ENCODE results near the gene MYL11. TPM values are rescaled to one million over a fixed set of nuclear protein-coding genes. Genes with fewer than 3 reads are reported as not detected.

MYL11 gene
- total RNA-seq, 1 experiment from 2014 or later: not detected

DNA sequence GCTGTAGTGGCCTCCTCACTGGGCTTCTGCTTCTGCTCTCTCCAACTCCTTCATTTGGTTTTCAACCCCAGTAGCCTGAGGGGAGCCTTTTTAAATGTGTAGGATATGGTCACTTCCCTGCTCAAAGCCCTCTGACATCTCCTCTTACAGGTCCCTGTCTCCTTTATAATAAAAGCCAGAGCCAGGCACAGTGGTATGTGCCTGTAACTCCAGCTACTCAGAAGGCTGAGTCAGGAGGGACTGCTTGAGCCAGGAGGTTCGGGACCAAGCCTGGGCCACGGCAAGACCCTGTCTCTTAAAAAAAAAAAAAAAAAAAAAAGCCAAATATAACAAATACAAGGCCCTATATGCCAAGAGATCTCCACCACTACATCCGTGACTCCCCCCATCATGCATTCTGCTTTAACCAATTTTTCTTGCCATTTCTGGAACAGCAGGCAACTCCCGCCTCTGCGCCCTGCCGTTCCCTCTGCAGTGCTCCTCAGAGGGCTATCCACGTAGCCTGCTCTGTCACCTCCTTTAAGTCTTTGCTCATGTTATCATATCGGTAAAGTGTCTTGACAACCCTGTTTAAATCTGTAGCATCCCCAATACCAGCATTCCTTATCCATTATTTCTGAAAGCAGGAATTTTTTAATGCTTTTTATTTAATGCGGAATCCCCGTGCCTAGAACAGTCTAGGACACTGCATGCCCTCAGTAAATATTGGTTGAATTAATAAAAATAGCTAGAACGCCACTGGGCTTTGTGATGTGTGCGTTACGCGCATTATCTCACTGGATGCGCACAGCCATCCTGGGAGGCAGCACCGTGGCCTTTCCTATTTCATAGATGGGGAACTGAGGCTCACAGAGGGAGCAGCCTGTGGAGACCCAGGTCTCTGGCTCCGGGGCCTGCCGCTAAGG lies 42.3 kb downstream of the MYL11 start (continued):
- no peak for TF ChIP-seq TCF7L2 (IDR thresholded peaks at IDR 0.05; ENCODE audit: borderline replicate concordance, extremely low read depth, insufficient read depth, insufficient read length)

DNA sequence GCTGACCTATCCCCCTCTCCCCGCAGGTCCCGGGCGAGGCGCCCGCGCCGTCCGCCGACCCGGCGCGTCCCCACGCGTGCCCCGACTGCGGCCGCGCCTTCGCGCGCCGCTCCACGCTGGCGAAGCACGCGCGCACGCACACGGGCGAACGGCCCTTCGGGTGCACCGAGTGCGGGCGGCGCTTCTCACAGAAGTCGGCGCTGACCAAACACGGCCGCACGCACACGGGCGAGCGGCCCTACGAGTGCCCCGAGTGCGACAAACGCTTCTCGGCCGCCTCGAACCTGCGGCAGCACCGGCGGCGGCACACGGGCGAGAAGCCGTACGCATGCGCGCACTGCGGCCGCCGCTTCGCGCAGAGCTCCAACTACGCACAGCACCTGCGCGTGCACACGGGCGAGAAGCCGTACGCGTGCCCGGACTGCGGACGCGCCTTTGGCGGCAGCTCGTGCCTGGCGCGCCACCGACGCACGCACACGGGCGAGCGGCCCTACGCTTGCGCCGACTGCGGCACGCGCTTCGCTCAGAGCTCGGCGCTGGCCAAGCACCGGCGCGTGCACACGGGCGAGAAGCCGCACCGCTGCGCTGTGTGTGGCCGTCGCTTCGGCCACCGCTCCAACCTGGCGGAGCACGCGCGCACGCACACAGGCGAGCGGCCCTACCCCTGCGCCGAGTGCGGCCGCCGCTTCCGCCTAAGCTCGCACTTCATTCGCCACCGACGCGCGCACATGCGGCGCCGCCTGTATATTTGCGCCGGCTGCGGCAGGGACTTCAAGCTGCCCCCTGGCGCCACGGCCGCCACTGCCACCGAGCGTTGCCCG lies 43.1 kb downstream of the MYL11 start:
- peak overlapping the region; percentile 79 for H3K4me2 ChIP-seq (ENCODE audit: low read length)
- peak overlapping the region; percentile 26 to 44 for H3K4me3 ChIP-seq (replicated peaks in 1 of 2; ENCODE audit: low read depth in 1 of 2, low read length in 2 of 2)
- peaks cover 10 to 30% of the 10 kb centered on the region in 2 experiments; a peak in 2 of 4 replicates for H3K36me3 ChIP-seq (ENCODE audit: control insufficient read depth in 1 of 2, insufficient read depth in 2 of 2, low read length in 2 of 2)
- no peak overlapping the region for H2AFZ ChIP-seq (ENCODE audit: low read depth, low read length, poor library complexity, severe bottlenecking)
- RAD21 ChIA-PET (ENCODE audit: low non-redundant PET in 1 of 2, low total read pairs in 2 of 2, uncharacterized antibody in 2 of 2, unreplicated experiment in 2 of 2): interaction anchor here (0.6 to 1.4 kb wide), 6 partner anchors 9 to 40 kb away, joined by 3 to 13 read pairs (median 4); partner anchors contain the start of genes DCTPP1 (in 2 of the 2) and ZNF771 (in 1 of the 2)
- no TSS peak for BruUV-seq (replicated peaks)
- POLR2A ChIA-PET: interaction anchor here (0.9 to 2.0 kb wide), 7 partner anchors 8 to 216 kb away, joined by 3 to 15 read pairs (median 5); partner anchors contain the start of genes DCTPP1, ZNF48, ZNF764 and ZNF771
- peak; percentile 91 for ATAC-seq
- peak; percentile 91 for DNase-seq (ENCODE audit: low read depth, low spot score)
- CTCF ChIA-PET: interaction anchor here (0.7 to 4.9 kb wide), 13 partner anchors 9 to 325 kb away, joined by 3 to 52 read pairs (median 4); partner anchors contain the start of genes DCTPP1, TBC1D10B, ZNF48 and ZNF771
- H3K9me3 ChIP-seq (ENCODE audit: control insufficient read depth in 1 of 2, insufficient read depth in 1 of 2, low read depth in 1 of 2, low read length in 2 of 2): no peaks in the 10 kb centered on the region
- intact Hi-C loops (cut with micrococcal nuclease): no loop called here
- H3K27me3 ChIP-seq (ENCODE audit: insufficient read depth, low read length): no peaks in the 10 kb centered on the region
- H3K79me2 ChIP-seq (ENCODE audit: insufficient read depth, low read length): peaks cover 20% of the 10 kb centered on the region
- H3K9me2 ChIP-seq (ENCODE audit: insufficient read depth): no peaks in the 10 kb centered on the region
- H3K4me1 ChIP-seq (ENCODE audit: control insufficient read depth in 1 of 2, insufficient read depth in 2 of 2, low read length in 2 of 2): peaks cover 6 to 39% of the 10 kb centered on the region in 2 experiments; a peak in 3 of 4 replicates
- peak overlapping the region; percentile 83 for H3K27ac ChIP-seq (ENCODE audit: low read depth, low read length)
- TF ChIP-seq, protein P1, sequence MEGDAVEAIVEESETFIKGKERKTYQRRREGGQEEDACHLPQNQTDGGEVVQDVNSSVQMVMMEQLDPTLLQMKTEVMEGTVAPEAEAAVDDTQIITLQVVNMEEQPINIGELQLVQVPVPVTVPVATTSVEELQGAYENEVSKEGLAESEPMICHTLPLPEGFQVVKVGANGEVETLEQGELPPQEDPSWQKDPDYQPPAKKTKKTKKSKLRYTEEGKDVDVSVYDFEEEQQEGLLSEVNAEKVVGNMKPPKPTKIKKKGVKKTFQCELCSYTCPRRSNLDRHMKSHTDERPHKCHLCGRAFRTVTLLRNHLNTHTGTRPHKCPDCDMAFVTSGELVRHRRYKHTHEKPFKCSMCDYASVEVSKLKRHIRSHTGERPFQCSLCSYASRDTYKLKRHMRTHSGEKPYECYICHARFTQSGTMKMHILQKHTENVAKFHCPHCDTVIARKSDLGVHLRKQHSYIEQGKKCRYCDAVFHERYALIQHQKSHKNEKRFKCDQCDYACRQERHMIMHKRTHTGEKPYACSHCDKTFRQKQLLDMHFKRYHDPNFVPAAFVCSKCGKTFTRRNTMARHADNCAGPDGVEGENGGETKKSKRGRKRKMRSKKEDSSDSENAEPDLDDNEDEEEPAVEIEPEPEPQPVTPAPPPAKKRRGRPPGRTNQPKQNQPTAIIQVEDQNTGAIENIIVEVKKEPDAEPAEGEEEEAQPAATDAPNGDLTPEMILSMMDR (IDR thresholded peaks at IDR 0.05 in 2 of 3, conservative IDR thresholded peaks at IDR 0.05 in 1 of 3; ENCODE audit: borderline replicate concordance in 1 of 3, insufficient read depth in 1 of 3, low read depth in 2 of 3, low read length in 2 of 3): peak in 1 of 3 experiments; percentile 35; a peak in 1 of 6 replicates
- peak; percentile 45; the same call in 1 of the 2 replicates for TF ChIP-seq CBX3 (IDR thresholded peaks at IDR 0.05; ENCODE audit: low read depth)
- no peak for TF ChIP-seq FOSL1 (IDR thresholded peaks at IDR 0.05; ENCODE audit: low read depth)
- no peak for TF ChIP-seq ZNF274 (IDR thresholded peaks at IDR 0.05; ENCODE audit: low read depth, low read length)
- peak; percentile 63 for TF ChIP-seq TCF7L2 (IDR thresholded peaks at IDR 0.05; ENCODE audit: borderline replicate concordance, extremely low read depth, insufficient read depth, insufficient read length)
- TF ChIP-seq POLR2AphosphoS5 (IDR thresholded peaks at IDR 0.05; ENCODE audit: low read depth, low read length): peak; percentile 69
- 0 out of 2 replicates have a peak, but pooled peaks have one; percentile 23 for TF ChIP-seq ZFX (IDR thresholded peaks at IDR 0.05)
- TF ChIP-seq, protein P2, sequence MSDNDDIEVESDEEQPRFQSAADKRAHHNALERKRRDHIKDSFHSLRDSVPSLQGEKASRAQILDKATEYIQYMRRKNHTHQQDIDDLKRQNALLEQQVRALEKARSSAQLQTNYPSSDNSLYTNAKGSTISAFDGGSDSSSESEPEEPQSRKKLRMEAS (IDR thresholded peaks at IDR 0.05): peak; percentile 97
- peak; percentile 13 for TF ChIP-seq POLR2A (IDR thresholded peaks at IDR 0.05; ENCODE audit: borderline replicate concordance, extremely low read depth, insufficient read depth, insufficient read length)
- TF ChIP-seq SIN3A (IDR thresholded peaks at IDR 0.05; ENCODE audit: low read depth): 0 out of 2 replicates have a peak, but pooled peaks have one; percentile 35
- TF ChIP-seq ELF1 (IDR thresholded peaks at IDR 0.05; ENCODE audit: borderline replicate concordance, low read depth): no peak
- peak; percentile 4 for TF ChIP-seq YY1 (IDR thresholded peaks at IDR 0.05; ENCODE audit: extremely low read depth, insufficient replicate concordance, low read depth, low read length)
- TF ChIP-seq, protein P3, sequence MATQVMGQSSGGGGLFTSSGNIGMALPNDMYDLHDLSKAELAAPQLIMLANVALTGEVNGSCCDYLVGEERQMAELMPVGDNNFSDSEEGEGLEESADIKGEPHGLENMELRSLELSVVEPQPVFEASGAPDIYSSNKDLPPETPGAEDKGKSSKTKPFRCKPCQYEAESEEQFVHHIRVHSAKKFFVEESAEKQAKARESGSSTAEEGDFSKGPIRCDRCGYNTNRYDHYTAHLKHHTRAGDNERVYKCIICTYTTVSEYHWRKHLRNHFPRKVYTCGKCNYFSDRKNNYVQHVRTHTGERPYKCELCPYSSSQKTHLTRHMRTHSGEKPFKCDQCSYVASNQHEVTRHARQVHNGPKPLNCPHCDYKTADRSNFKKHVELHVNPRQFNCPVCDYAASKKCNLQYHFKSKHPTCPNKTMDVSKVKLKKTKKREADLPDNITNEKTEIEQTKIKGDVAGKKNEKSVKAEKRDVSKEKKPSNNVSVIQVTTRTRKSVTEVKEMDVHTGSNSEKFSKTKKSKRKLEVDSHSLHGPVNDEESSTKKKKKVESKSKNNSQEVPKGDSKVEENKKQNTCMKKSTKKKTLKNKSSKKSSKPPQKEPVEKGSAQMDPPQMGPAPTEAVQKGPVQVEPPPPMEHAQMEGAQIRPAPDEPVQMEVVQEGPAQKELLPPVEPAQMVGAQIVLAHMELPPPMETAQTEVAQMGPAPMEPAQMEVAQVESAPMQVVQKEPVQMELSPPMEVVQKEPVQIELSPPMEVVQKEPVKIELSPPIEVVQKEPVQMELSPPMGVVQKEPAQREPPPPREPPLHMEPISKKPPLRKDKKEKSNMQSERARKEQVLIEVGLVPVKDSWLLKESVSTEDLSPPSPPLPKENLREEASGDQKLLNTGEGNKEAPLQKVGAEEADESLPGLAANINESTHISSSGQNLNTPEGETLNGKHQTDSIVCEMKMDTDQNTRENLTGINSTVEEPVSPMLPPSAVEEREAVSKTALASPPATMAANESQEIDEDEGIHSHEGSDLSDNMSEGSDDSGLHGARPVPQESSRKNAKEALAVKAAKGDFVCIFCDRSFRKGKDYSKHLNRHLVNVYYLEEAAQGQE (IDR thresholded peaks at IDR 0.05; ENCODE audit: low read depth): no peak
- peak overlapping the region; percentile 65 for H3K9ac ChIP-seq (ENCODE audit: low read length)
- H4K20me1 ChIP-seq (ENCODE audit: insufficient read depth): peaks cover 3% of the 10 kb centered on the region; the same call in 1 of the 2 replicates
